GM12873 (cell line): ENCODE results near the gene CSNK2B.

ENCODE experiments used
- TF ChIP-seq, protein P1 (sequence below): IDR thresholded peaks from 2 replicates; pipeline ENCODE4 v1.5.1; 2012; ENCODE audit warnings: low read depth, mild to moderate bottlenecking, moderate library complexity, low read length, control low read depth; ENCODE audit not compliant: insufficient read depth; ENCODE audit errors: missing control alignments

CSNK2B gene

DNA sequence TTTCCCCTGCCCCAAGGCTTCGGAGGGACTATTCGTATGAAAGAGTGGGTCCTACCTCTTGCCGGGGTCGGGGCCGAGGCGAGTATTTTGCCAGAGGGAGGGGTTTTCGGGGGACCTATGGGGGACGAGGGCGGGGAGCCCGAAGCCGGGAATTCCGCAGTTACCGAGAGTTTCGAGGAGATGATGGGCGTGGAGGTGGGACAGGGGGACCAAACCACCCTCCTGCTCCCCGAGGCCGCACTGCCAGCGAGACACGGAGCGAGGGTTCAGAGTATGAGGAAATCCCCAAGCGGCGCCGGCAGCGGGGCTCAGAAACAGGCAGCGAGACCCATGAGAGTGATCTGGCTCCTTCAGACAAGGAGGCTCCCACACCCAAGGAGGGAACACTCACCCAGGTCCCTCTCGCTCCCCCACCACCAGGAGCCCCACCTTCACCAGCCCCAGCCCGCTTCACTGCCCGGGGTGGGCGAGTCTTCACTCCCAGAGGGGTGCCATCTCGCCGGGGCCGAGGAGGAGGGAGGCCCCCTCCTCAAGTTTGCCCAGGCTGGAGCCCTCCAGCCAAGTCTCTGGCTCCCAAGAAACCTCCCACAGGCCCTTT lies 34.1 kb upstream of the CSNK2B start:
- TF ChIP-seq, protein P1, sequence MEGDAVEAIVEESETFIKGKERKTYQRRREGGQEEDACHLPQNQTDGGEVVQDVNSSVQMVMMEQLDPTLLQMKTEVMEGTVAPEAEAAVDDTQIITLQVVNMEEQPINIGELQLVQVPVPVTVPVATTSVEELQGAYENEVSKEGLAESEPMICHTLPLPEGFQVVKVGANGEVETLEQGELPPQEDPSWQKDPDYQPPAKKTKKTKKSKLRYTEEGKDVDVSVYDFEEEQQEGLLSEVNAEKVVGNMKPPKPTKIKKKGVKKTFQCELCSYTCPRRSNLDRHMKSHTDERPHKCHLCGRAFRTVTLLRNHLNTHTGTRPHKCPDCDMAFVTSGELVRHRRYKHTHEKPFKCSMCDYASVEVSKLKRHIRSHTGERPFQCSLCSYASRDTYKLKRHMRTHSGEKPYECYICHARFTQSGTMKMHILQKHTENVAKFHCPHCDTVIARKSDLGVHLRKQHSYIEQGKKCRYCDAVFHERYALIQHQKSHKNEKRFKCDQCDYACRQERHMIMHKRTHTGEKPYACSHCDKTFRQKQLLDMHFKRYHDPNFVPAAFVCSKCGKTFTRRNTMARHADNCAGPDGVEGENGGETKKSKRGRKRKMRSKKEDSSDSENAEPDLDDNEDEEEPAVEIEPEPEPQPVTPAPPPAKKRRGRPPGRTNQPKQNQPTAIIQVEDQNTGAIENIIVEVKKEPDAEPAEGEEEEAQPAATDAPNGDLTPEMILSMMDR: no peak

DNA sequence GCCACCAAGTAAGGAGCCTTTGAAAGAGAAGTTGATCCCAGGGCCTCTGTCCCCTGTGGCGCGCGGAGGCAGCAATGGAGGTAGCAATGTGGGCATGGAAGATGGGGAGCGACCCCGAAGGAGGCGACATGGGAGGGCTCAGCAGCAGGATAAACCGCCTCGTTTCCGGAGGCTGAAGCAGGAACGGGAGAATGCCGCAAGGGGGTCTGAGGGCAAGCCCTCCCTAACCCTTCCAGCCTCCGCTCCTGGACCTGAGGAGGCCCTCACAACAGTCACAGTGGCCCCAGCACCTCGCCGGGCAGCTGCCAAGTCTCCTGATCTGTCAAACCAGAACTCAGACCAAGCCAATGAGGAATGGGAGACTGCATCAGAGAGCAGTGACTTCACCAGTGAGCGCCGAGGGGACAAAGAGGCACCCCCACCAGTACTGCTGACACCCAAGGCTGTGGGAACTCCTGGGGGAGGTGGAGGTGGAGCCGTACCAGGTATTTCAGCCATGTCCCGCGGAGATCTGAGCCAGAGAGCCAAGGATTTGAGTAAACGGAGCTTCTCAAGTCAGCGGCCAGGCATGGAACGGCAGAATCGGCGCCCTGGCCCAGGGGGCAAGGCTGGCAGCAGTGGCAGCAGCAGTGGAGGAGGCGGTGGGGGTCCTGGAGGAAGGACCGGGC lies 33.5 kb upstream of the CSNK2B start:
- TF ChIP-seq, protein P1: no peak

DNA sequence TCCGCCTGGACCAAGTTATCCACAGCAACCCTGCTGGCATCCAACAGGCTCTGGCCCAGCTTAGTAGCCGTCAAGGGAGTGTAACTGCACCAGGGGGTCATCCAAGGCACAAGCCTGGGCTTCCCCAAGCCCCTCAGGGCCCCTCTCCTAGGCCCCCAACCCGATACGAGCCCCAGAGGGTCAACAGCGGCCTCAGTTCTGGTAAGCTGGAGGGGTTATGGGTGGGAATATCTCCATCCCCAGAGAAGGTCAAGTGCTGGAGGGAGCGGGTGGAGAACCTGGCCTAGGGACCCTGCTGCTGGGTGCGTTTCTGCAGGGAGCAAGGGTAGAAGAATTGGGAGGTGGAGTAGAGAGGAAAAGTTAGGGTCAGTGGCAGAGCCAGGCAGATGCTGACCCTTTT lies 32.4 kb upstream of the CSNK2B start:
- TF ChIP-seq, protein P1: no peak

DNA sequence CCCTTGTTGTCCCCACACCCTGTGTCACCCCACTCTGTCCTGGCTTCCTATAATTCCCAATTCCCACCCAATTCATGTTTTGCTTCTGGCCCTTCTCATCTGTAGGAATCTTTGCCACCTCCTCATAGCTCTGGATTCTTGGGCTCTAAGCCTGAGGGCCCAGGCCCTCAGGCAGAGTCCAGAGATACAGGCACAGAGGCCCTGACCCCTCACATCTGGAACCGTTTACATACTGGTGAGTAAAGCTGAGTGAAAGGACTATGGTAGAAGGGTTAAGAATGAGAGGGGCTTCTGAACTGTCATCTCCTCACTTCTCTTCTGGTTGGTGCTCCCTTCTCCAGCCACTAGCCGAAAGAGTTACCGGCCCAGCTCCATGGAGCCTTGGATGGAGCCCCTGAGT lies 31.7 kb upstream of the CSNK2B start:
- TF ChIP-seq, protein P1: no peak

DNA sequence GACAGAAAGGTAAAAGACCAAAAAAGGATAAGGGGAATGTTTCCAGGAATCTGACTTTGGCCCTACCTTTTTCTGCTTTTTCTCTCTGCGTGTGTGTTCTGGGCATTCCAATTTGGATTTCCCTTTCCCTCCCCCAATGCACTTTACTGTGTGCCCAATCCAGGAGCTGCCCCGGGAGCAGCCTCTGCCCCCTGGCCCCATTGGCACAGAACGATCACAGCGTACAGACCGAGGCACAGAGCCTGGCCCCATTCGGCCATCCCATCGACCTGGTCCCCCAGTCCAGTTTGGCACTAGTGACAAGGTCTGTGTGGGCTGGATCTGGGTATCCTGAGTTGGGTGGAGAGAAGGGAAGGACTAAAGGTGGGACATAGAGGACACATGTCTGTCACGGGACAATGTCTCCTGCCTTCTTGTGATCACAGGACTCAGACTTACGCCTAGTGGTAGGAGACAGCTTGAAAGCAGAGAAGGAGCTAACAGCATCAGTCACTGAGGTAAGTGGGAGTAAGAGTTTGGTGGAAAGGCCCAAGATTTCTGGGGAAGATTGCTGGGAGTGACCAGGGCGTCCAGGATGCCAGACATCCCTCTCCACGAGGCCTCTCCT lies 30.8 kb upstream of the CSNK2B start:
- TF ChIP-seq, protein P1: no peak

DNA sequence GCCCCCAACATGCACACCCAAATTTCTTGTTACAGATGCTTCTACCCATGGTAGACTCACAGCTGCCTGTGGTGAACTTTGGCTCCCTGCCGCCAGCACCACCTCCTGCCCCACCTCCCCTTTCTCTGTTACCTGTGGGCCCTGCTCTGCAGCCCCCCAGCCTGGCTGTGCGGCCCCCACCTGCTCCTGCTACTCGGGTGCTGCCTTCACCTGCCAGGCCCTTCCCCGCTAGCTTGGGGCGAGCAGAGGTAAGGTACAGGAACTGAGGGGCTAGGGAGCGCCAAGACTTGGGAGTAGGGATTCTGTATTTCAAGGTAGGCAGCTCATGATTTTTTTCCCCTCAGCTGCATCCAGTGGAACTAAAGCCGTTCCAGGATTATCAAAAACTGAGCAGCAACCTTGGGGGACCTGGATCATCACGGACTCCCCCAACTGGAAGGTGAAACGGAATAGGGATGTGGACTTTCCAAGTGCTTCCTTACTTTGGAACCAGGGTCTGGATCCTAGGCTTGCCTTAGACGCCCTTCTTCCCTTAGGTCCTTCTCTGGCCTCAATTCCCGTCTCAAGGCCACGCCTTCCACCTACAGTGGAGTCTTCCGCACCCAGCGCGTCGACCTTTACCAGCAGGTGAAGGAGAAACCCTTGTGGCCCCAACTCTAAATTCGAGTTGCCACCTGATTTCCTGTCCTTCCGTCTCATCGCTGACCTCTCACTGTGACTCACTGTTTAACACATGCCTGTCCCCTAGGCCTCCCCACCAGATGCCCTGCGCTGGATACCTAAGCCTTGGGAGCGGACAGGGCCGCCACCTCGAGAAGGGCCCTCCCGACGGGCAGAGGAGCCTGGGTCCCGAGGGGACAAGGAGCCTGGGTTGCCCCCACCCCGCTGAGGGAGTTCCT lies 28.9 kb upstream of the CSNK2B start:
- TF ChIP-seq, protein P1: no peak

DNA sequence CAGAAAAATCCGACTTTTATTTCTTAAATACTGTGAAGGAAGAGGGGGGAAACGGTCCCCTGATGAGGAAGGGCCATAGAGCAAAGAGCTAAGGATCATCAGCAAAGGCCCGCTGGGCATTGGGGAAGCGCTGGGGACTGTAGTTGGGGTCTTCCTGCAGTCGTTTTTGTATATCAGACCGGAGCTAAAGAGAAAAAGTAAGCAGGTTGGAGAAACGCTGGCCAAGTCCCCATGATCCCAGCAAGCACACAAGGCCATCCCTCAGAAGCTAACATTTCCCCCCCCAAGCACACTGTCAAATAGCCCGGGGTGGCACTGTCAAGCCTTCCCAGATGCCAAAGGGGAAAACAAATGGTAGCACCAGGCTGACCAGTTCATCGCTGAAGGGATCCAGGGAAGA lies 26.8 kb upstream of the CSNK2B start:
- TF ChIP-seq, protein P1: no peak
